Astrocyte (in vitro differentiated cells and primary cell): ENCODE results near the gene BPHL. TPM values are rescaled to one million over a fixed set of nuclear protein-coding genes. Genes with fewer than 3 reads are reported as not detected.
A peak's percentile ranks its signal among the peaks of the same experiment; 100 is the strongest.

Source experiments
- DNase-seq: peaks from one replicate; pipeline ENCODE4 v3.0.0-alpha.2; 2010; ENCODE audit warnings: low read depth
- FAIRE-seq: peaks from 2 replicates; lab custom pipeline; 2011; peaks lifted over from hg19 to GRCh38; lab: Jason Lieb, UNC
- H2AFZ ChIP-seq: 2 replicates; pipeline ENCODE4 v1.6.0; 2012; ENCODE audit warnings: low read depth, low read length, inconsistent platforms
- H3K27ac ChIP-seq: 2 replicates; pipeline ENCODE4 v1.5.1; 2011; ENCODE audit warnings: low read depth, low read length, inconsistent platforms
- H3K27me3 ChIP-seq: 2 replicates; pipeline ENCODE4 v1.6.0; 2011; ENCODE audit warnings: low read length, inconsistent platforms; ENCODE audit not compliant: insufficient read depth
- H3K36me3 ChIP-seq: 2 replicates; pipeline ENCODE4 v1.5.1; 2011; ENCODE audit warnings: low read length, inconsistent platforms; ENCODE audit not compliant: insufficient read depth
- H3K4me1 ChIP-seq: 2 replicates; pipeline ENCODE4 v1.5.1; 2011; ENCODE audit warnings: low read length, inconsistent platforms; ENCODE audit not compliant: insufficient read depth
- H3K4me2 ChIP-seq: 2 replicates; pipeline ENCODE4 v1.6.0; 2012; ENCODE audit warnings: low read length, inconsistent platforms
- H3K4me3 ChIP-seq: 2 replicates; pipeline ENCODE4 v1.5.1; 2011; ENCODE audit warnings: low read depth, mild to moderate bottlenecking, low read length, inconsistent platforms; ENCODE audit not compliant: insufficient read depth
- H3K79me2 ChIP-seq: 2 replicates; pipeline ENCODE4 v1.6.0; 2012; ENCODE audit warnings: mild to moderate bottlenecking, low read length, inconsistent platforms; ENCODE audit not compliant: insufficient read depth
- H3K9ac ChIP-seq: 2 replicates; pipeline ENCODE4 v1.6.0; 2012; ENCODE audit warnings: mild to moderate bottlenecking, low read length, inconsistent platforms
- H3K9me3 ChIP-seq: 2 replicates; pipeline ENCODE4 v1.5.1; 2012; ENCODE audit warnings: low read depth, mild to moderate bottlenecking, low read length, inconsistent platforms; ENCODE audit not compliant: insufficient read depth
- H4K20me1 ChIP-seq: 2 replicates; pipeline ENCODE4 v1.6.0; 2012; ENCODE audit warnings: low read length, inconsistent platforms; ENCODE audit not compliant: insufficient read depth
- H3K27ac Mint-ChIP-seq: one replicate; pipeline ENCODE4 v1.8.0; 2021; ENCODE audit warnings: mild to moderate bottlenecking, mixed read lengths; ENCODE audit not compliant: unreplicated experiment
- H3K27me3 Mint-ChIP-seq: one replicate; pipeline ENCODE4 v1.8.0; 2021; ENCODE audit warnings: low read depth, mixed read lengths; ENCODE audit not compliant: unreplicated experiment
- H3K36me3 Mint-ChIP-seq: one replicate; pipeline ENCODE4 v1.8.0; 2021; ENCODE audit warnings: low read depth, mixed read lengths; ENCODE audit not compliant: unreplicated experiment
- H3K4me1 Mint-ChIP-seq: one replicate; pipeline ENCODE4 v1.8.0; 2021; ENCODE audit warnings: low read depth, mixed read lengths; ENCODE audit not compliant: unreplicated experiment
- H3K4me3 Mint-ChIP-seq: one replicate; pipeline ENCODE4 v1.8.0; 2021; ENCODE audit warnings: mild to moderate bottlenecking, moderate library complexity, mixed read lengths; ENCODE audit not compliant: unreplicated experiment
- H3K9me3 Mint-ChIP-seq: one replicate; pipeline ENCODE4 v1.8.0; 2021; ENCODE audit warnings: mild to moderate bottlenecking, mixed read lengths; ENCODE audit not compliant: unreplicated experiment
- CTCF ChIP-seq: IDR thresholded peaks from 2 replicates; pipeline ENCODE4 v1.5.1; 2011; ENCODE audit warnings: low read depth, mild to moderate bottlenecking, inconsistent platforms, low read length, moderate library complexity; ENCODE audit not compliant: insufficient read depth
- EZH2 ChIP-seq: IDR thresholded peaks from 2 replicates; pipeline ENCODE4 v1.6.1; 2012; ENCODE audit warnings: mild to moderate bottlenecking, low read length, inconsistent platforms; ENCODE audit not compliant: insufficient read depth
- total RNA-seq: library from RNA; stranded (reverse); gene quantifications from 2 replicates; pipeline ENCODE4 v1.2.1, GENCODE V29; 2021

The BPHL gene
- total RNA-seq, 1 donor from 2014 or later: 22.7 TPM

- Histone ChIP-seq H3K27me3 (no peaks in the 10 kb centered on the region), H3K4me2 (peak overlapping the region; percentile 77), H3K4me3 (peak overlapping the region; percentile 14), H3K9me3 (no peaks in the 10 kb centered on the region), H3K79me2 (no peaks in the 10 kb centered on the region), H3K4me1 (peaks cover 17% of the 10 kb centered on the region), H3K36me3 (no peaks in the 10 kb centered on the region), H3K9ac (peak overlapping the region; percentile 71), H2AFZ (peak overlapping the region; percentile 76), H3K27ac (peak overlapping the region; percentile 59), H4K20me1 (no peaks in the 10 kb centered on the region)
- TF ChIP-seq CTCF: no peak
- no peak for TF ChIP-seq EZH2
- Mint-ChIP-seq H3K4me1 (peaks cover 6% of the 10 kb centered on the region), H3K27me3 (no peaks in the 10 kb centered on the region), H3K27ac (no peak overlapping the region), H3K9me3 (peaks cover 4% of the 10 kb centered on the region), H3K4me3 (no peak overlapping the region), H3K36me3 (no peaks in the 10 kb centered on the region)
- FAIRE-seq (no peak), DNase-seq (peak; percentile 70)
These were observed 76.3 kb downstream of the BPHL start for GRCh38 chr6:3194535-3195419.

- no peak for TF ChIP-seq CTCF
- TF ChIP-seq EZH2: no peak
- Histone ChIP-seq H3K9me3 (no peaks in the 10 kb centered on the region), H3K4me2 (peak overlapping the region; percentile 77), H3K27ac (peak overlapping the region; percentile 59), H4K20me1 (no peaks in the 10 kb centered on the region), H2AFZ (peak overlapping the region; percentile 76), H3K27me3 (no peaks in the 10 kb centered on the region), H3K4me1 (peaks cover 17% of the 10 kb centered on the region), H3K36me3 (no peaks in the 10 kb centered on the region), H3K9ac (peak overlapping the region; percentile 71), H3K4me3 (peak overlapping the region; percentile 14), H3K79me2 (no peaks in the 10 kb centered on the region)
- no peaks in the 10 kb centered on the region for H3K27me3 Mint-ChIP-seq
- H3K4me1 Mint-ChIP-seq: peaks cover 2% of the 10 kb centered on the region
- H3K27ac Mint-ChIP-seq: no peak overlapping the region
- DNase-seq (no peak), FAIRE-seq (no peak)
- no peaks in the 10 kb centered on the region for H3K36me3 Mint-ChIP-seq
- peaks cover 4% of the 10 kb centered on the region for H3K9me3 Mint-ChIP-seq
- no peak overlapping the region for H3K4me3 Mint-ChIP-seq
These were observed 76.8 kb downstream of the BPHL start for GRCh38 chr6:3195420-3195694.
